SHP77 treated with DMSO at 0.1 percent for 48 hours (cell line): ENCODE results near the gene HDAC4.
A peak's percentile ranks its signal among the peaks of the same experiment; 100 is the strongest.

Experiments
- DNase-seq: peaks from one replicate; lab custom pipeline; 2025; lab: John Stamatoyannopoulos, UW

HDAC4 gene

GRCh38 chr2:239280296-239281017, 120.4 kb downstream of the HDAC4 start:
- peak; percentile 65 for DNase-seq

DNA sequence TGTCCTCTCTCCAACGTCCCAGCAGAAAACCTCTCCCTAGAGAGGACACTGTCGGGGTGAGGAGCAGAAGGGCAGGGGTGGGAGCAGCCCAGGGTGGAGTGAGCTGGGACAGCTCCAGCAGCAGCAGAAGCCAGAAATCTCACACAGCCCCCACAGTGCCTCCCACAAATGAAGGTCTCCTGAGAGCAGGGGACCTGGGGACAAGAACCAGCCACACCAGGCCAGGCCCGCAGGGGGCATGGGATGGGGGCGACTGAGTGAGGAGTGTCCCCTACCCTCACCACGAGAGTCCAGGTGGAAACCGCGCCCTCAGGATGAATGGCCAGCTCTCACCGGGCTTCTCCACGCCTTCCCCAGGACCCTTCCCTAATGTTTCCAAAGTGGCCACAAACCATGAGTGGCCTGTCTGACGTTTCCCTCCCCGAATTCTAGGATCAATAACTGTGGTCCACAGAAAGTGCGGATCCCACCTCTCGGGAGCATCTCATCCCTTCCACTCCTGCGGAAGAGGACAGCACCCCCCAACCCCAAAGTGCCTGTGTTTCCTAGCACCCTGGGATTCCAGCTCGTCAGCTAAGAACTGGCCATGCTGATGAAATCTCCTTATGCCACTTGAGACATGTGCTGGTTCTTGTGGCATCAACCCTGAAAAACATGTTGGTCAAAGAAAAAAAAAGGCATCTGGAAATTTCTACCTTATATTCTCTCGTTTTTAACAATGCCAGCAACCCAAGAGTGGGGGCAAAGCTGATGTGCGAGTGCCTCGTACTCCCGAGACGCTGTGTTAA, 121.1 kb downstream of the HDAC4 start:
- DNase-seq = no peak

DNA sequence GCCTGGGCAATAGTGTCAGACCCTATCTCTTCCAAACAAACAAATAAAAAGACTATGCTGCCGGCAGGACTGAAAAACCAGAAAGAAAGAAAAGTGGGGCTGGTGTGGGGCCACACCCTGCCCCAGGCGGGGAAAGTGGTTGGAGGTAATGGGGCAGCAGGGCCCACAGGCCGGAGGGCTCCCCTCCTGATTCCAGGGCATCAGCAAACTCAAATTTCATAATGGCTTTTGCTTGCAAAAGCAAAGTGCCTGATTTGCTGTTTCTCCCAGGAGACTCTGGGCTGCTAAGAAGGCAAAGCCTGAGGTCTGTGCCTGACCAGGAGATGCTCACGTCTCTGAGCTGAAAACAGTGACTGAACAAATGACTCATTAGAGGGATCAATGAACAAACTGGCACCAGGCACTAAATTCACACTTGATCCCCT, 121.9 kb downstream of the HDAC4 start:
- no peak for DNase-seq

GRCh38 chr2:239278361-239278760, 122.5 kb downstream of the HDAC4 start:
- DNase-seq = no peak

DNA sequence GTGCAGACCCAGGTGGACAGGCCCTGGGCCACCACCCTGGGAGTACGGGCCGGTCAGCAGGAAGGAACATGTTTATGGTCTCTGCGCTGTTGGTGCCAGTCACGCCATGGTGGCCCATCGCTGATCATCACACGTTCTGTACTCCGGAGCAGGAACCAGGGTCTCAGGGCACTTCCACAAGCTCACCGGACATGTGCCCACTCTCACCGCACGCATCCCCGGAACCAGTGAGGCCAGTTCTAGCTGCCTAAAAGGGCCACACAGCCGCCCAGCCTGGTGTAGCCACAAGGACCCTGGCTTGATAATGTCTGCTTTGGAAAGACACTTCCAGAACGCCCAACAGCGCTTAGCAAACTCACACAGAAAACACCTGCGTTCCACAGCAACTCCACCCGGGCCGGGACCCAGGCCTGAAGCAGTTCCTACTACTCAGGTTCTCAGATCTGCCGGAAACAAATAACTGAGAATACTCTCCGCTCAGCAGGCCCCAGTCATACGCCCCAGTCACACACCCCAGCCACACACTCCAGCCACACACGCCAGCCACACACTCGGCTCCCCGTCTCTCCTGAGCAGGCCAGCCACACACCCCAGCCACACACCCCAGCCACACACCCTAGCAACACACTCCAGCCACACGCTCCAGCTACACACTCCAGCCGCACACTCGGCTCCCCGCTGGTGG, 123.3 kb downstream of the HDAC4 start:
- no peak for DNase-seq

DNA sequence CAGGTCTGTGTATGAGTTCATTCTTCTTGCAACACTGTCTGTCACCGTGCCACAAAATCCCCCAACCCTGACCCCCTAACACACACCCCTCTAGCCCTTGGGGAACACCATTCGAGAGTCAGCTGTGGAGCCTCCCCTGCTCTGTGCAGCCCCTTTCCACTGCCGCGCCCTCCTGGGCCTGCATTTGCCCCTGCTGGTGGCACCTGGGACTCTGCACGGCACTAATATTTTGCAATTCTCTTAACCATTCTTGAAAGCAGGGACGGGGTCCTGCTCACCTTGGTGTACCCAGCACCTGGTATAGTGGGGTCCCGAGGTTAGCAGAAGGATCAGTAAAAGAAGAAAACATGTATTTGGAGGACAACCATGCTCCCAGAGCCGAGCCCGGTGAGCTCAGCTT, 124.0 kb downstream of the HDAC4 start:
- DNase-seq = no peak

DNA sequence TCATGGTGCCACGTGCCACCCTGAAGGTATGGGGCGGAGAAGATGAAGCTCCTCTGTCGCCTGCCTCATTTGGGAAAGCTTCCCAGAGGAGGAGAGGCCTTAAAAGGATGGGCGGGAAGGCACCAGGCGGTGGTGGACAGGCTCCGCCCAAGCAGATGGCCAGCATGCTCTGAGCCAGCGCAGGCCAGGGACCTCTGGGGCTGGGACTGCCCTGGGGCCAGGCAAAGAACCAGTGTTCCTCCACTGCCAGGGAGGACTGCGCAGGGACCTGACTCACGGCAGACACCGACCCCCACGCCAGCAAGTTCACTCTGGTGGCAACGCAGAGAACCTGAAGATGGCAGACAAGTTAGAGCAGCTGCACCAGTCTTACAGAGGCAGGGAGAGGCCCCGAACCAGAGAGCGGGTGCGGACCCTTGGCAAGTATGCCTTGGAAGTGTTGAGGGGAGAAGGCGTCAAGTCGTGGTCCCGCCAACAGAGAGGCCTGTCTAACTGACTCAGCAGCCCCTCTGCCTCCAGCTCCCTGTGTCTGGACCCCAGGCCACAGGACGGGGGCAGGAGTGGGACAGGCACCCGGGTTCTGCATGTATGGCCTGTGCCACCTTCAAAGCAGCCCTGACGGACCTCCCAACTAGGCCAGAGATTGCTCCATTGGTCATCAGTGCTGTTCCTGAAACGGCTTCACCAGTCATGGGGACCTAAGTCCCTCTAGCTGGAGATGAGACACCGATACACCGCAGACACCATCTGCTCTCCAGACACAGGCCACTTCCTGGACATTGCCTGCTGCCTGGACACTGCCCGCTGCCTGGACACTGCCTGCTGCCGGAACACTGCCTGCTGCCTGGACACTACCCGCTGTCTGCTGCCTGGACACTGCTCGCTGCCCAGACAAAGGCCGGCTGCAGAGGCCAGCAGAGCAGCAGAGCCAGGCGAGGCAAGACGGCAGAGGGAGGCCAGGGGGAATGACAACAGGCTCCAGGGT, 124.7 kb downstream of the HDAC4 start:
- peak; percentile 56 for DNase-seq

GRCh38 chr2:239275044-239275685, 125.7 kb downstream of the HDAC4 start:
- no peak for DNase-seq

DNA sequence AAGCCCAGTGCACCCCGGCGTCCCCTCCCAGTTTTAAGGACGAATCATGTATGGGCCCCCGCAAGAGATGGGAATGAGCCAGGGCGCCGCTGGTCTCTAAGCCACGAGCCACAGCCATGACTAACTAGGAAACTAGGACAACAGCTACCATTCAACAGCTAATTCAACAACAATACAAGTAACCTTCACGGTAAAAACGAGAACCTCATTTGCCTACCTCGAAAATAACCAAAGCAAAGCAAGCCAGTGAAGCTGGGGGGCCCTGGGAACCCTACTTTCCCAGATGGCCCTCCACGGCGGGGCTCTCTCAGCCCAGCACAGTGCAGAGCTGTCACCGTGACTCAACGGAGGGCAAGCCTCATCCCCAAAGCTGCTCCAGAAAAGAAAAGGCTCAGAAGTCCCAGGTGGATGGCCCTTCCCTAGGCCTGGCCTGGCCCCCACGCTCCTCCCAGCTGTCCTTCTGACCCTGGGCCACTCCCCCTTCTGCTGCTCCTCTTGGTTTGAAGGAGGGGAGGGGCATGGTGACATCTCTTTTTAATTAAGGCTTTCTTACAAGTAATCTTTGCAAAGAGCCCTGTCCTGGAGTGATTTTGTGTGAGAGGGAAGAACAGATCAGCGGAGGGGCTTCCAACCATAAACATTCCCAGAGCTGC, 126.3 kb downstream of the HDAC4 start:
- DNase-seq = no peak

DNA sequence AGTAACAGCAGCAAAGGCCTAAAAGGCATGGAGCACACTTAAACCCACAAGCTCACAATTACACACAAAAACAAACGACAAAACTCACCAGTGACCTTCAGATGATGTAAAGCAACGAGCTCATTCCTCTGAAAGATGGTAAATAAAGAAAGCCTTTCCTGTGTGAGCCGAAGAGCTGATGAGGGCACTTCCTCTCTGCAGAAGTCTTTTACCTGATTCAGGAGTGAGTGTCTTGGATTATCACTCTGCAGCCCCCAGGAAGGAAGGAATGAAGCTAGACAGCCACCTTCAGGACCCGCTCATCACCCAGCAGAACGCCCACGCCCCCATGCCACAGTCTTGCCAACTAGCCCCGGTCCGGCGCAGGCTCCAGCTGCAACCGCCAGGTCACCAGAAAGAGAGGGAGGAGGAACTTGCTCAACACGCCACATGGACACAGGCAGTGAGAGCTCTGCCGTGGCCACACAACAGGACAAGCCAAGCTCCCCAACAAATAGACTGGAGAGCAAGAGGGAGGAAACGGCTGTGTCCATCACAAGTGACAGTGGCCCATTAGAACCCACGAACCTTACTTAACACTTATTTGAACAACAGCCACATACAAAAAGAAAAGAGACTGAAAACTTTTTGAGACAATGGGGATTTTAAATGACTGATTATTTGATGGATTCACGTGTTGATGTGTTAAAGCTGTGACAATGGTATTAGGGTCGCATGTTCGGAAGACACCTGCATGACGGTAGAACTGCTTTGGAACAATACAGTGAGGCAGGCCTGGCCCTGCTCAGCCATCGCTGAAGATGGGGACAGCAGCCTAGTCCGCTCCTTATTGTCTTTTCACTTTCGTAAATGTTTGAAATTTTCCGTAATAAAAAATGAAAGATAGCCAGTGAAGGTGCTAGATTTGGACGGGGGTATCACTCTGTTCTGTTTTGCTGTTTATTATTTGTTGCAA, 127.3 kb downstream of the HDAC4 start:
- DNase-seq = peak; percentile 38

DNA sequence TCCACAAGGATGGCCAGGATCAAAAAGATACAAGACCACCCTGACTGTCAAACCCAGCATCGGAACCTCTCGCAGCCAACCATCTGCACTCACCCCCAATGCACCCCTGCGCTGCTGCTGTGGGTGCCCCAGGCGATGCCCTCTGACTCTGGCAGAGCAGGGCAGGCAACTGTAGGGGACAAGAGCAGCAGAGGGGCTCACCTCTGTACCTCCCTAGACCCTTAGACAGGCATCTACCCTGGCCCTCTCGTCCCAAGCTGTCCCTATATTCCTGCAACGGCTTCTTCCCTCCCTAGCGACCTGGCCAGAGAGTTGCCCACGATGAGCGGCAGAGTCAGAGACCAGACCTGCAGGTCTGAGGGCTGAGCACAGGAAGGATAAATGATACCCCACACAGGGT, 128.2 kb downstream of the HDAC4 start:
- DNase-seq = no peak

GRCh38 chr2:239271882-239272281, 128.9 kb downstream of the HDAC4 start:
- DNase-seq = no peak

DNA sequence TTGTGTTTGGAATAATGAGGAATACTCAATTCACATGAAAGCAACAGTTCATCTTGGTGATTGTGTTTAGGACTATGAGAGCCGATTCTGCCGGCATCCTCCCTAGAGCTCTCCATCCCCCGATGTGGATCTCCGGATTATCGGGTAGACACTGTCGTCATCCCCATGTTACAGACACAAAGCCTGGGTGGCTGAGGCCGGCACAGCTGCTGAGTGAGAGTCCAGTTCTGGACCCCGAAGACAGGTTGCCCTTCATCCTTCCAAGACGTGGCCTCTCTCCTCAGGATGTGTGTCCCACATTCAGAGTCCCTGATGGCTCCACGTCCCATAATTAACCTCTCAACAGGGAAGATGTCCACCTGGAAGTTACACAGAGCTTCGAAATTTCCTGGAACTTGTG, 129.3 kb downstream of the HDAC4 start:
- no peak for DNase-seq

DNA sequence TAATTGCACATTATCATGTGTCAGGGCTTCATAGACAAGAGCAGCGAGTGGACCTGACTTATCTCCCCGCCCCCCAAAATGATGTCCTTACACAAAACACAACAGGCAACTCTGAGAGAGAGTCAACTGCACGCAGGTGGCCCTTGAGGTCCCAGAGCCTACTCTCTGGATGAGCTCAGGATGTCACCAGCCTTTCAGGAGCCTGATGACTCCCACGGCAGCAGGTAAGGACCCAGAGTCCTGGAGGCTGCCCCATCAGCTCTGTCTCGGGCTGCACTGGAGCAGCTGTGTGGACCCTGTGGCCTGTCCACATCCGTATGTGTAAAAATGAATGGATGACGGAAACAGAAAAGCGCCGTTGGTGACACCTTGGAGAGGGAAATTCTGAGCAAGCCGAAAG, 130.9 kb downstream of the HDAC4 start:
- DNase-seq = no peak

DNA sequence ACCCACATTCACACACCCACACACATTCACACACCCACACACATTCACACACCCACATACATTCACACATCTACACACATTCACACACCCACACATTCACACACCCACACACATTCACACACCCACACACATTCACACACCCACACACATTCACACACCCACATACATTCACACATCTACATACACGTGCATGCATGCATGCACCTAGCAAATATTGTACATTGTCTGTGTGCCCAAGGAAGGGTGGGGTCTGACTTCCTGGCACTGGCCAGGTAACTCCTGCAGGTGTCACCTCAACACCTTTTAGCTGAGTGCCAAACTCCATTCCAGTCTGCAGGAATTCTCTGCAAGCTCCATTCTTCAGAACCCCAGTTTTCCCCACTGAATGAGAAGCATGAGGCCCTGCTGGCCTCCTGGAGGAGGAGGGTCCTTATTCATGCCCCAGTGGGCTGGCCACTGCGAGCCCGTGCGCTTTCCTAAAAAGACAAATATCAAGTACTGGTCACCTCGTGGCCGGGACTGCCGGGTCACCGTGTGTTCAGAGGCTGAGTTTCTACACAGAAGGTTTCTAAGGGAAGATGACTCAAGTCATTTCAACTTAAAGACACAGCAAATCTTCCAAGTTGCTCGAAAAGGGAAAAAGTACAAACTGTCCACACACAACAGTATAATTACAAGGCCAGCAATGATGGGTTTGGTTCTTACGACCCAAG, 131.5 kb downstream of the HDAC4 start:
- DNase-seq = no peak

DNA sequence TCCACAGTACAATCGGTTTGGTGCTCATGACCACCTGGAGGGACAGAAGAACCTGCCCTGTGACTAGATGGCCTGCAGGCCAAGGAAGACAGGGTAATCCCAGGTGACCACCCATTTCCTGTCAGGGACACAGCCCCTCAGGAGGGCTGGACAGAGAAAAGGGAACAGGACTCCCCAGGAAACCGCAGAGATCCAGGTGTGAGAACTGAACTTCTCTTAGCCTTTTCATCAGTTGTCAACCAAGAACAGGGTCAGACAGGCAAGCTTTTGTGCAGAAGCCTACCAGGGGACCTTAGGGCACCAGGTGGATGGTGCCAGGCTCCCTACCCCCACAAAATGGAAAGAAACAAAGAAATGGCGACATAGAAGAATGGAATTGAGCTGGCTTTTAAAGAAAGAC, 132.3 kb downstream of the HDAC4 start:
- no peak for DNase-seq

- DNase-seq = no peak
Observed at GRCh38 chr2:239268082-239268481, 132.7 kb downstream of the HDAC4 start.

GRCh38 chr2:239267288-239267951, 133.4 kb downstream of the HDAC4 start:
- no peak for DNase-seq
